DMS53 (cell line): ENCODE data around the gene CDK7.
"Not testable (repeated sequence)": the region's sequence is repeated elsewhere in the genome, so short reads cannot be mapped to it uniquely, and the experiment has no call there.

Experiments used
- DNase-seq: peaks from one replicate; lab custom pipeline; 2025; lab: John Stamatoyannopoulos, UW

CDK7 gene

GRCh38 chr5:69236733-69237132, 2.0 kb downstream of the CDK7 start:
- DNase-seq = not testable (repeated sequence)

- no peak for DNase-seq
Observed at GRCh38 chr5:69237877-69238276, 3.2 kb downstream of the CDK7 start.

- no peak for DNase-seq
Observed at GRCh38 chr5:69238760-69239251, 4.1 kb downstream of the CDK7 start.

GRCh38 chr5:69242215-69242927, 7.7 kb downstream of the CDK7 start:
- no peak for DNase-seq

DNA sequence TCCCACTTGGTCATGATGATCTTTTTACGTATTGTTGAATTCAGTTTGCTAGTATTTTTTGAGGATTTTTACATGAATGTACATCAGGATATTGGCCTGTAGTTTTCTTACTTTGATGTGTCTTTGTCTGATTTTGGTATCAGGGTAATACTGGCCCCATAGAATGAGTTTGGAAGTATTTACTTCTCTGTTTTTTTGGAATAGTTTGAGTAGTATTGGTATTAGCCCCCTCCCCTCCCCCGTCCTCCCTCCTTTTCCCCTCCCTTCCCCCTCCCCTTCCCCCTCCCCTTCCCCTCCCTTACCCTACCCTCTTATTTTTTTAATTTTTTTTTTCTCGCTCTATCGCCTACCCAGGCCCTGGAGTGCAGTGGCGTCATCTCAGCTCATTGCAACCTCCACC, 10.3 kb downstream of the CDK7 start:
- no peak for DNase-seq

DNA sequence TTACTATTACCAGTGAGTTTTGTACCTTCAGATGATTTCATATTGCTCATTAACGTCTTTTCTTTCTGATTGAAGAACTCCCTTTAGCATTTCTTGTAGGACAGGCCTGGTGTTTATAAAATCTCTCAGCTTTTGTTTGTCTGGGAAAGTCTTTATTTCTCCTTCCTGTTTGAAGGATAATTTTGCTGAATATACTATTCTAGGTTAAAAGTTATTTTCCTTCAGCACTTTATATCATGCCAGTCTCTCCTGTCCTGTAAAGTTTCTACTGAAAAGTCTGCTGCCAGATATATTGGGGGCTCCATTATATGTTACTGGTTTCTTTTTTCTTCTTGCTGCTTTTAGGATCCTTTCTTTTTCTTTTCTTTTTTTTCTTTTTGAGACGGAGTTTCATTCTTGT, 13.3 kb downstream of the CDK7 start:
- no peak for DNase-seq

DNA sequence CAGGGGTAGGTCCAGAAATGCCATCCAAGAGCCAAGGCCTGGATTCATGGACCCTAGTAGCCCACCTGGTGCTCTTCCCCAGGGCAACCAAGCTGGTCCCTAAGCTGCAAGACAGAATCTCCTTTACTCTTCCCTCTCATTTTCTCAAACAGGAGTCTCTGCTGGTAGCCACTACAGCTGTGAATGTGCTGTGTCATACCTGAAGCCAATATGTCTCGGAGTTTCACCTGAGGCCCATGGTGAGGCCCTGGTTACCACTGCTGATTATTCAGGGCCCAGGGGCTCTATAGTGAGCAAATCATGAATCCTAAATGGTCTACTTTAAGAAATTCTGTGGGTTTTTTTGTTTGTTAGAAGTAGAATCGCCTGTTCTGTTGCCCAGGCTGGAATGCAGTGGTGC, 15.9 kb downstream of the CDK7 start:
- no peak for DNase-seq

- DNase-seq = peak; percentile 73
Observed at GRCh38 chr5:69252437-69252836, 17.8 kb downstream of the CDK7 start.

DNA sequence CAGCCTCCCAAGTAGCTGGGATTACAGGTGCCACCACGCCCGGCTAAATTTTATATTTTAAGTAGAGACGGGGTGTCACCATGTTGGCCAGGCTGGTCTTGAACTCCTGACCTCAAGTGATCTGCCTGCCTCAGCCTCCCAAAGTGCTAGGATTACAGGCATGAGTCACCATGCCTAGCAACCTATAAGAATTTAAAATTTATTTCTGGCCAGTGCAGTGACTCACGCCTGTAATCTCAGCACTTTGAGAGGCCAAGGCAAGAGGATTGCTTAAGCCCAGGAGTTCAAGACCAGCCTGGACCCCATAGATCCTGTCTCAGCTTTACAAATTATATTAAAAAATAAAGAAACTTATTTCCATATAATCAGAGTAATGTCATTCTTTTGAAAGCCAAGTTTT, 21.3 kb downstream of the CDK7 start:
- DNase-seq = not testable (repeated sequence)

- DNase-seq = no peak
Observed at GRCh38 chr5:69257577-69257976, 22.9 kb downstream of the CDK7 start.

GRCh38 chr5:69261034-69261433, 26.3 kb downstream of the CDK7 start:
- DNase-seq = no peak

DNA sequence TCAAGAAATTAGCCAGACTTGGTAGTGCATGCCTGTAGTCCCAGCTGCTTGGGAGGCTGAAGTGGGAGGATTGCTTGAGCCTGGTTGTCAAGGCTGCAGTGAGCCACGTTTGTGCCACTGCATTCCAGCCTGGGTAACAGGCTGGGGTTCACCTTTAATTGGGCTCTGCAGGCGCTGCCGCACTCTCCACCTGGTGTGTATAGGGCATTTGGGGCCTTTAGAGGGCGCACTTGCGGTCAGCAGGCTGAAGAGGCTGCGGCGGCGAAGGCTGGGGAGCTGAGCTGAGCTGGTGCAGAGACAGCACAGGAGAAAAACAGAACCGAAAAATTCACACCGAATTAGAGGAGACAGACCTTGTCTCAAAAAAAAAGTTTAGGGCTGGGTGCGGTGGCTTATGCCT, 31.2 kb downstream of the CDK7 start:
- DNase-seq = peak; percentile 51

DNA sequence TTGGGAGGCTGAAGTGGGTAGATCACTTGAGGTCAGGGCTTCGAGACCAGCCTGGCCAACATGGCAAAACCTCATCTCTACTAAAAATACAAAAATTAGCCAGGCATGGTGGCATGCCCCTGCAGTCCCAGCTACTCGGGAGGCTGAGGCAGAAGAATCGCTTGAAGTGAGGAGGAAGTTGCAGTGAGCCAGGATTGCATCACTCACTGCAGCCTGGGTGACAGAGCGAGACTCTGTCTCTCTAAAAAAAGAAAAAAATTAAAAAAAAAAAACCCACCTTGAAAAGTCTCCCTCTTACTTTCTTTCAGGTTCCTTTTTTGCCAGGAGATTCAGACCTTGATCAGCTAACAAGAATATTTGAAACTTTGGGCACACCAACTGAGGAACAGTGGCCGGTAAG, 34.2 kb downstream of the CDK7 start:
- DNase-seq = no peak

- no peak for DNase-seq
Observed at GRCh38 chr5:69270840-69271239, 36.2 kb downstream of the CDK7 start.

- DNase-seq = peak; percentile 26
Observed at GRCh38 chr5:69271376-69271775, 36.7 kb downstream of the CDK7 start.

DNA sequence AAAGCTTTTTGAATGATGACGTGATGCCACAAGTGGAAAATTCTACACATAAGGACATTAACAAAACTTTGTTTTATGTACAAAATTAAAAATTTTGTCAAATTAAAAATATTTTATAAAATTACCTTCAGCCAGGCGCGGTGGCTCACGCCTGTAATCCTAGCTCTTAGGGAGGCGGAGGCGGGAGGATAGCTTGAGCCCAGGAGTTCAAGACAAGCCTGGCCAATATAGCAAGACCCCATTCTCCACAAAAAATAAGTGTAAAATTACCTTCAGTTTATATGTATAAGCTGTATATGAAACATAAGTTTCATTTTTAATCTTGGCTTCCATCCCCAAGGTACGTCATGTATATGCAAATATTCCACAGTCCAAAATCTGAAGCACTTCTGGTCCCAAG, 40.9 kb downstream of the CDK7 start:
- no peak for DNase-seq

GRCh38 chr5:69276422-69277174, 41.9 kb downstream of the CDK7 start:
- no peak for DNase-seq

GRCh38 chr5:69279517-69279916, 44.8 kb downstream of the CDK7 start:
- DNase-seq = no peak

GRCh38 chr5:69281114-69281513, 46.4 kb downstream of the CDK7 start:
- DNase-seq = no peak

GRCh38 chr5:69284203-69284602, 49.5 kb downstream of the CDK7 start:
- no peak for DNase-seq

DNA sequence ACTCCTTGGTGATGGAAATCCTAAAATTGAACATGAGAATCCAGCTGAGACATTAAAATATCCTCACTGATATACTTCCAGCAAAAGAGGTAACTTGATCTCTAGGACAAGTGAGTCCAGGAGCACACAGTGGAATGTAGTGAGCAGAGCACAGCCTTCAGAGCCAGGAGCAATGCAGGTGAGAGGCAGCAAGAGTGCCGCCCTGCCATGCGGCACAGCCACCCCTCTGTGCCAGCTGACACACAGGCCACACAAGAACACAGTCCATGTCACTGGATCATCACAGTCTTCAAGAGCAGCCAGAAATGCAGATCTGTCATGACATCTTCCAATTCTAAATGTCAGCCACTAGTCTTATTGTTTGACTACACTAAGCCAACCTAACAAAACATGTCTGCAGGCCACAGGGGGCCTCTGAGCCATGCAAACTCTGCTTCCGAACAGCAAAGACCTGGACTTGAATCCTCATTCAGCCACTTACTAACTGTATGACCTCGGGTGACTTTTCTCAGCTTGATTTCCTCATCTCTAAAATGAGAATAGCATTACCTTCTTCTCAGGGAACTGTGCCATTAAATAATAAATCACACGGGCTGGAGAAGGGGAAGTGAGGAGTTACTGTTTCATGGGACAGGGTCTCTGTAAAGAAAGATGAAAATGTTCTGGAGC, 50.9 kb downstream of the CDK7 start:
- DNase-seq = no peak

DNA sequence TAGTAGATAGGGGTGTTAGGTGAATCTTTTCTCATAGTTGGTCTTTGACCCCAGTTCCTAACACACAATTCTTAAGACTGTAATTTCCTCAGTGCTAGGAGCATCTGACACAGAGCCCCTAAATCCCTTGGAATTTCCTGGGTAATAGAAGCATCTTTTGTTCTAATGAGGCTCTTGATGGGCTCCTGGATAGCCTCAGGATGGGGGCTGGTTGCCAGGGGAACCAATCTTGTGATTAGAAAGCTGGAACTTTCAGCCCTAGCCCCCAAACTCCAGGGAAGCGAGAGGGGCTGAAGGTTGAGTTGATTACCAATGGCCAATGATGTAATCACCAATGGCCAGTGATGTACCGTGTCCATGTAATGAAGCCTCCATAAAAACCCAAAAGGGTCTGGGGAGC, 53.4 kb downstream of the CDK7 start:
- no peak for DNase-seq

GRCh38 chr5:69288688-69289087, 54.0 kb downstream of the CDK7 start:
- DNase-seq = no peak
